ENCODE data around the gene MCM6.

DNA sequence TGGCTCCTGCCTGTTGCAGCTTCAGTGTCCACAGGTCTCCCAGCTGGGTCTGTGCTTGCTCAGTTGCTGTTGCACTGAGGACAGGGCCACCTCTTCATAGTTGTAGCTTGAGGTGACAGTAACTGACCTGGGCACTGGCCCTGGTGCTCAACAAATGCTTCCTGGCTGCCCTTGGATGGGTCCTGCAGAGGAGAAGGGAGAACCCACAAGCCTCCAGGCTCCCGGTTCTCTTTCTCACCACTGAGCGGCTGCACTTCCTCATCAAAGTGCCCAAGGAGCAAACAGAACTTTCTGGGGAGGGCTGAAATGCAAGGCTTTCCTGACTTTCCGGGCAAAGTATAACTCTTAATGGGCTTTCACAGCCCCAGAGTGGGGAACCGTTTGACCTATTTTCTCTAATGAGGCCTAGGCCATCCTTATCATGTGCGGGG lies 78.0 kb downstream of the MCM6 start:
- TF ChIP-seq, protein P1, sequence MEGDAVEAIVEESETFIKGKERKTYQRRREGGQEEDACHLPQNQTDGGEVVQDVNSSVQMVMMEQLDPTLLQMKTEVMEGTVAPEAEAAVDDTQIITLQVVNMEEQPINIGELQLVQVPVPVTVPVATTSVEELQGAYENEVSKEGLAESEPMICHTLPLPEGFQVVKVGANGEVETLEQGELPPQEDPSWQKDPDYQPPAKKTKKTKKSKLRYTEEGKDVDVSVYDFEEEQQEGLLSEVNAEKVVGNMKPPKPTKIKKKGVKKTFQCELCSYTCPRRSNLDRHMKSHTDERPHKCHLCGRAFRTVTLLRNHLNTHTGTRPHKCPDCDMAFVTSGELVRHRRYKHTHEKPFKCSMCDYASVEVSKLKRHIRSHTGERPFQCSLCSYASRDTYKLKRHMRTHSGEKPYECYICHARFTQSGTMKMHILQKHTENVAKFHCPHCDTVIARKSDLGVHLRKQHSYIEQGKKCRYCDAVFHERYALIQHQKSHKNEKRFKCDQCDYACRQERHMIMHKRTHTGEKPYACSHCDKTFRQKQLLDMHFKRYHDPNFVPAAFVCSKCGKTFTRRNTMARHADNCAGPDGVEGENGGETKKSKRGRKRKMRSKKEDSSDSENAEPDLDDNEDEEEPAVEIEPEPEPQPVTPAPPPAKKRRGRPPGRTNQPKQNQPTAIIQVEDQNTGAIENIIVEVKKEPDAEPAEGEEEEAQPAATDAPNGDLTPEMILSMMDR (conservative IDR thresholded peaks at IDR 0.05; ENCODE audit: low read length): no peak
- TF ChIP-seq EZH2phosphoT487 (IDR thresholded peaks at IDR 0.05; ENCODE audit: borderline replicate concordance): no peak
